H1 (cell line): ENCODE measurements around the gene DOCK1. TPM values are rescaled to one million over a fixed set of nuclear protein-coding genes. Genes with fewer than 3 reads are reported as not detected.

Experiments used
- CTCF ChIA-PET: fragments of 300-600 bp; sonication (Branson Sonifier 250); formaldehyde crosslinking; loops from one replicate; lab custom pipeline; 2021; ENCODE audit not compliant: partially characterized antibody; lab: Charles Lee
- POLR2A ChIA-PET: fragments of 300-600 bp; sonication (Branson Sonifier 250); formaldehyde crosslinking; loops from one replicate; lab custom pipeline; 2021; ENCODE audit warnings: inconsistent platforms; ENCODE audit not compliant: partially characterized antibody; lab: Charles Lee
- DNase-seq, 2 experiments: peaks; one replicate each; pipeline versions ENCODE4 v3.0.0 to v3.0.0-alpha.2; 2010 to 2022; ENCODE audit warnings: low spot score in 2 of 2, low read depth in 1 of 2, mixed read lengths in 1 of 2
- FAIRE-seq: peaks from 2 replicates; lab custom pipeline; 2011; peaks lifted over from hg19 to GRCh38; lab: Jason Lieb, UNC
- H2AFZ ChIP-seq: 2 replicates; pipeline ENCODE4 v1.8.1; 2012; ENCODE audit warnings: low read length, inconsistent platforms
- H2AK5ac ChIP-seq: 2 replicates; pipeline ENCODE4 v1.6.1; 2013; ENCODE audit warnings: low read depth, low read length
- H2BK120ac ChIP-seq: replicated peaks from 2 replicates; pipeline ENCODE3; 2013; ENCODE audit warnings: low read depth, low read length, inconsistent platforms
- H2BK12ac ChIP-seq: 2 replicates; pipeline ENCODE4 v1.6.1; 2013; ENCODE audit warnings: low read depth, low read length
- H2BK15ac ChIP-seq: 2 replicates; pipeline ENCODE4 v1.6.1; 2013; ENCODE audit warnings: low read length
- H2BK20ac ChIP-seq: 2 replicates; pipeline ENCODE4 v1.6.1; 2013; ENCODE audit warnings: low read length
- H2BK5ac ChIP-seq: 2 replicates; pipeline ENCODE4 v1.6.1; 2013; ENCODE audit warnings: low read depth, low read length
- H3K14ac ChIP-seq: 2 replicates; pipeline ENCODE4 v1.6.1; 2013; ENCODE audit warnings: inconsistent platforms; ENCODE audit not compliant: insufficient read length
- H3K18ac ChIP-seq: 2 replicates; pipeline ENCODE4 v1.6.1; 2013; ENCODE audit warnings: low read length; ENCODE audit errors: extremely low read depth
- H3K23ac ChIP-seq: 2 replicates; pipeline ENCODE4 v1.6.1; 2013; ENCODE audit warnings: inconsistent platforms; ENCODE audit not compliant: insufficient read length
- H3K23me2 ChIP-seq: 2 replicates; pipeline ENCODE4 v1.6.1; 2013; ENCODE audit warnings: low read depth, low read length
- H3K27ac ChIP-seq: 2 replicates; pipeline ENCODE4 v1.6.1; 2011; ENCODE audit warnings: low read depth, low read length, inconsistent platforms
- H3K27me3 ChIP-seq, 4 experiments: replicated peaks in 1 of 4; 1 replicate in 1 of 4; 2 replicates in 3 of 4; pipeline versions ENCODE4 v1.6.1 to v1.8.1; 2011 to 2013; ENCODE audit warnings: low read length in 3 of 4, mild to moderate bottlenecking in 3 of 4, inconsistent platforms in 2 of 4, mixed read lengths in 2 of 4, moderate library complexity in 1 of 4; ENCODE audit not compliant: control insufficient read depth in 3 of 4, insufficient read depth in 3 of 4; ENCODE audit errors: extremely low read depth in 1 of 4
- H3K36me3 ChIP-seq, 4 experiments: 2 replicates each; pipeline versions ENCODE4 v1.6.1 to v1.8.1; 2011 to 2013; ENCODE audit warnings: mild to moderate bottlenecking in 4 of 4, low read length in 3 of 4, moderate library complexity in 2 of 4, control low read depth in 1 of 4, inconsistent platforms in 1 of 4; ENCODE audit not compliant: insufficient read depth in 4 of 4, control insufficient read depth in 2 of 4
- H3K4ac ChIP-seq: replicated peaks from 2 replicates; pipeline ENCODE3; 2013; ENCODE audit warnings: low read length, low read depth, mixed read lengths, inconsistent platforms; ENCODE audit not compliant: insufficient read length
- H3K4me1 ChIP-seq, 4 experiments: replicated peaks in 1 of 4; 1 replicate in 1 of 4; 2 replicates in 3 of 4; pipeline versions ENCODE4 v1.6.1 to v1.8.1; 2011 to 2013; ENCODE audit warnings: low read length in 3 of 4, inconsistent platforms in 2 of 4, mixed read lengths in 1 of 4; ENCODE audit not compliant: insufficient read depth in 4 of 4, control insufficient read depth in 3 of 4
- H3K4me2 ChIP-seq, 2 experiments: 2 replicates each; pipeline versions ENCODE4 v1.6.1 to v1.8.1; 2011 to 2013; ENCODE audit warnings: low read depth in 2 of 2, low read length in 2 of 2, control low read depth in 1 of 2, inconsistent platforms in 1 of 2, mild to moderate bottlenecking in 1 of 2; ENCODE audit not compliant: insufficient read depth in 1 of 2
- H3K4me3 ChIP-seq, 4 experiments: fragments of 200-600, 300-600 bp in 1 of 4; sonication (generic), shearing (Covaris generic), sonication (Bioruptor Twin) in 1 of 4; 2 replicates each; pipeline versions ENCODE4 v1.5.1 to v1.8.1; 2011 to 2016; ENCODE audit warnings: low read length in 4 of 4, low read depth in 3 of 4, control low read depth in 2 of 4, inconsistent platforms in 2 of 4, mild to moderate bottlenecking in 2 of 4, mixed read lengths in 1 of 4, moderate library complexity in 1 of 4; ENCODE audit not compliant: insufficient read depth in 2 of 4; ENCODE audit errors: extremely low read depth in 1 of 4
- H3K56ac ChIP-seq: replicated peaks from 2 replicates; pipeline ENCODE3; 2013; ENCODE audit warnings: low read depth, mild to moderate bottlenecking, mixed read lengths, low read length, inconsistent platforms; ENCODE audit not compliant: insufficient read length
- H3K79me1 ChIP-seq: 2 replicates; pipeline ENCODE4 v1.6.1; 2013; ENCODE audit warnings: low read depth, low read length, control low read depth
- H3K79me2 ChIP-seq, 2 experiments: 2 replicates each; pipeline versions ENCODE4 v1.6.1 to v1.8.1; 2012 to 2013; ENCODE audit warnings: low read length in 2 of 2, mild to moderate bottlenecking in 2 of 2, inconsistent platforms in 1 of 2; ENCODE audit not compliant: insufficient read depth in 2 of 2, control insufficient read depth in 1 of 2
- H3K9ac ChIP-seq, 4 experiments: replicated peaks in 1 of 4; 1 replicate in 1 of 4; 2 replicates in 3 of 4; pipeline versions ENCODE4 v1.6.1 to v1.8.1; 2011 to 2013; ENCODE audit warnings: low read depth in 3 of 4, low read length in 3 of 4, control low read depth in 2 of 4, mild to moderate bottlenecking in 2 of 4, moderate library complexity in 2 of 4, inconsistent platforms in 1 of 4; ENCODE audit errors: extremely low read depth in 1 of 4
- H3K9me3 ChIP-seq, 2 experiments: 2 replicates each; pipeline versions ENCODE4 v1.6.1 to v1.8.1; 2012 to 2013; ENCODE audit warnings: mild to moderate bottlenecking in 2 of 2, moderate library complexity in 2 of 2, control low read depth in 1 of 2, inconsistent platforms in 1 of 2, low read depth in 1 of 2, low read length in 1 of 2, mixed read lengths in 1 of 2; ENCODE audit not compliant: insufficient read depth in 2 of 2
- H4K20me1 ChIP-seq, 2 experiments: replicated peaks in 1 of 2; 2 replicates each; pipeline versions ENCODE3 to v1.8.1; 2011 to 2013; ENCODE audit warnings: inconsistent platforms in 2 of 2, low read length in 2 of 2, mild to moderate bottlenecking in 1 of 2; ENCODE audit not compliant: insufficient read depth in 2 of 2, control insufficient read depth in 1 of 2
- H4K5ac ChIP-seq: 2 replicates; pipeline ENCODE4 v1.6.1; 2013; ENCODE audit warnings: low read length, low read depth, mixed read lengths, inconsistent platforms; ENCODE audit not compliant: insufficient read length
- H4K8ac ChIP-seq: 2 replicates; pipeline ENCODE4 v1.8.0; 2013; ENCODE audit warnings: mild to moderate bottlenecking, moderate library complexity, low read length, inconsistent platforms; ENCODE audit not compliant: insufficient read depth; ENCODE audit errors: extremely low read depth
- H4K91ac ChIP-seq: replicated peaks from 2 replicates; pipeline ENCODE3; 2013; ENCODE audit warnings: low read length, mixed read lengths, inconsistent platforms; ENCODE audit not compliant: insufficient read length
- CHD1 ChIP-seq: IDR thresholded peaks from 2 replicates; pipeline ENCODE4 v1.6.1; 2012; ENCODE audit warnings: low read depth, low read length, improper control_type of control experiment
- CREB1 ChIP-seq: IDR thresholded peaks from 2 replicates; pipeline ENCODE4 v1.6.1; 2012; ENCODE audit warnings: inconsistent platforms
- MAFK ChIP-seq: IDR thresholded peaks from 2 replicates; pipeline ENCODE4 v1.6.1; 2012; ENCODE audit warnings: low read depth, mild to moderate bottlenecking, improper control_type of control experiment, low read length
- NANOG ChIP-seq: IDR thresholded peaks from 2 replicates; pipeline ENCODE4 v1.6.1; 2011; ENCODE audit warnings: low read length, low read depth, mild to moderate bottlenecking, inconsistent platforms; ENCODE audit not compliant: insufficient read depth, poor library complexity, severe bottlenecking
- SP1 ChIP-seq: IDR thresholded peaks from 2 replicates; pipeline ENCODE4 v1.6.1; 2011; ENCODE audit warnings: low read depth, low read length
- SP2 ChIP-seq: IDR thresholded peaks from 2 replicates; pipeline ENCODE4 v1.6.1; 2012; ENCODE audit warnings: mild to moderate bottlenecking, low read length, inconsistent platforms
- SRF ChIP-seq: IDR thresholded peaks from 2 replicates; pipeline ENCODE4 v1.6.1; 2011; ENCODE audit warnings: mild to moderate bottlenecking, low read depth, low read length, moderate library complexity
- whole genome bisulfite sequencing, 2 experiments: shearing (Covaris generic) in 1 of 2; methylation state at CpG; one replicate each; pipeline versions ENCODE4 v1.1.6 to v1.1.7; 2013 to 2015; ENCODE audit warnings: low lambda C conversion rate in 2 of 2, mixed read lengths in 2 of 2, inconsistent platforms in 1 of 2, low coverage in 1 of 2, missing lambda C conversion rate in 1 of 2; ENCODE audit not compliant: insufficient replicate concordance in 2 of 2, insufficient coverage in 1 of 2, insufficient read length in 1 of 2; ENCODE audit errors: extremely low coverage in 1 of 2, missing lambda C conversion rate in 1 of 2; 5-methylcytosine and 5-hydroxymethylcytosine counted together
- polyA plus RNA-seq, 7 experiments: library from polyadenylated mRNA; depleted of rRNA in 3 of 7; stranded (reverse) in 5 of 7; unstranded in 2 of 7; fragments of >200 nt in 5 of 7; fragments of 200-250 nt in 2 of 7; gene quantifications; 1 replicate in 5 of 7; 2 replicates in 1 of 7; 4 replicates in 1 of 7; pipeline versions ENCODE4 v1.2.1 to v1.2.3, GENCODE V29; 2011 to 2013; ENCODE audit warnings: missing spikeins in 2 of 7, mixed read lengths in 2 of 7
- total RNA-seq: library from RNA; stranded (reverse); fragmentation: NEBNext Ultra II Directional; extraction: Animal tissue kit (Norgen Biotek cat#: 25700); gene quantifications from 2 replicates; pipeline ENCODE4 v1.2.1, GENCODE V29; 2021

The DOCK1 gene
- total and polyA plus RNA-seq, 2 of the 8 experiments (the other 6 are each of a cell fraction or from before 2014, with no cell fraction given): 11.6 to 53.0 TPM

GRCh38 chr10:127354255-127354654 is 449.0 kb downstream of the DOCK1 start:
- Histone ChIP-seq H2AK5ac (no peak overlapping the region), H2AFZ (no peak overlapping the region), H3K9me3 (no peaks in the 10 kb centered on the region), H3K9ac (no peak overlapping the region), H4K20me1 (no peaks in the 10 kb centered on the region), H2BK12ac (no peak overlapping the region), H2BK15ac (no peak overlapping the region), H3K23ac (no peak overlapping the region), H3K56ac (no peak overlapping the region), H3K79me1 (no peaks in the 10 kb centered on the region), H4K5ac (no peak overlapping the region), H3K27ac (no peak overlapping the region), H2BK20ac (no peak overlapping the region), H3K14ac (no peak overlapping the region), H2BK120ac (no peak overlapping the region), H3K4me3 (no peak overlapping the region), H3K36me3 (0 out of 8 replicates have a peak, but pooled peaks cover 0 to 2% (median 0%) of the 10 kb centered on the region in 4 experiments), H3K18ac (no peak overlapping the region), H4K91ac (no peak overlapping the region), H3K79me2 (no peaks in the 10 kb centered on the region), H3K4ac (no peak overlapping the region), H3K4me1 (peaks cover 0 to 2% (median 0%) of the 10 kb centered on the region in 4 experiments; a peak in 2 of 7 replicates), H3K23me2 (no peaks in the 10 kb centered on the region), H2BK5ac (no peak overlapping the region), H3K4me2 (no peak overlapping the region), H3K27me3 (no peaks in the 10 kb centered on the region), H4K8ac (no peak overlapping the region)
- CTCF ChIA-PET: interaction anchor here (0.8 to 0.9 kb wide), 2 partner anchors 205 to 221 kb away, joined by 3 read pairs; no protein-coding TSS in a partner anchor
- TF ChIP-seq SP1 (no peak), MAFK (no peak), CREB1 (no peak), SP2 (no peak), NANOG (no peak), SRF (no peak), CHD1 (no peak)
- DNase-seq: no peak
- POLR2A ChIA-PET: no interaction called here
- FAIRE-seq: no peak
- 84% methylated on average over 7 of the region's 7 CpGs; no CpG with 5 or more reads in 1 of the 2 experiments for WGBS, 2 experiments
